HepG2 (cell line): ENCODE measurements around the gene HDLBP. TPM values are rescaled to one million over a fixed set of nuclear protein-coding genes. Genes with fewer than 3 reads are reported as not detected.

ENCODE experiments used
- ESRRA ChIP-seq: sonication (generic); formaldehyde crosslinking; IDR thresholded peaks from 2 replicates; pipeline ENCODE4 v1.5.1; 2020; ENCODE audit warnings: mild to moderate bottlenecking, low read depth, missing genetic modification reagents
- GATAD2A ChIP-seq: IDR thresholded peaks from 2 replicates; pipeline ENCODE4 v1.6.1; 2016
- HNF4G ChIP-seq, 2 experiments: sonication (generic) in 1 of 2; formaldehyde crosslinking in 1 of 2; IDR thresholded peaks; 2 replicates each; pipeline versions ENCODE4 v1.4.0 to v1.6.1; 2011 to 2020; ENCODE audit warnings: borderline replicate concordance in 2 of 2, low read depth in 2 of 2, mild to moderate bottlenecking in 2 of 2, low read length in 1 of 2, missing genetic modification reagents in 1 of 2, moderate library complexity in 1 of 2
- JUN ChIP-seq: sonication (generic); formaldehyde crosslinking; IDR thresholded peaks from 2 replicates; pipeline ENCODE4 v1.4.0; 2020; ENCODE audit warnings: mild to moderate bottlenecking, missing genetic modification reagents
- MYC ChIP-seq: sonication (generic); formaldehyde crosslinking; IDR thresholded peaks from 2 replicates; pipeline ENCODE4 v1.9.0; 2021; ENCODE audit warnings: missing genetic modification reagents, borderline replicate concordance
- NFATC3 ChIP-seq: sonication (generic); formaldehyde crosslinking; IDR thresholded peaks from 2 replicates; pipeline ENCODE4 v1.5.1; 2020; ENCODE audit warnings: mild to moderate bottlenecking, missing genetic modification reagents
- NFIB ChIP-seq: sonication (generic); formaldehyde crosslinking; IDR thresholded peaks from 2 replicates; pipeline ENCODE4 v1.9.0; 2021; ENCODE audit warnings: missing genetic modification reagents, mild to moderate bottlenecking, borderline replicate concordance
- SMC3 ChIP-seq: IDR thresholded peaks from 2 replicates; pipeline ENCODE4 v1.6.1; 2011; ENCODE audit warnings: low read length, improper control_type of control experiment
- YEATS2 ChIP-seq: sonication (generic); formaldehyde crosslinking; IDR thresholded peaks from 2 replicates; pipeline ENCODE4 v1.4.0; 2020; ENCODE audit warnings: missing genetic modification reagents, borderline replicate concordance
- ZBTB7B ChIP-seq: sonication (generic); formaldehyde crosslinking; IDR thresholded peaks from 2 replicates; pipeline ENCODE4 v1.4.0; 2020; ENCODE audit warnings: missing genetic modification reagents
- ZNF552 ChIP-seq: sonication (generic); formaldehyde crosslinking; IDR thresholded peaks from 2 replicates; pipeline ENCODE4 v1.9.0; 2022; ENCODE audit warnings: missing genetic modification reagents, mild to moderate bottlenecking, borderline replicate concordance
- ZNF558 ChIP-seq: sonication (generic); formaldehyde crosslinking; IDR thresholded peaks from 2 replicates; pipeline ENCODE4 v1.9.0; 2022; ENCODE audit warnings: mild to moderate bottlenecking, missing genetic modification reagents, borderline replicate concordance
- ZNF678 ChIP-seq: sonication (generic); formaldehyde crosslinking; IDR thresholded peaks from 2 replicates; pipeline ENCODE4 v1.4.0; 2020; ENCODE audit warnings: mild to moderate bottlenecking, missing genetic modification reagents
- ZNF788 ChIP-seq: sonication (generic); formaldehyde crosslinking; IDR thresholded peaks from 2 replicates; pipeline ENCODE4 v1.5.0; 2020; ENCODE audit warnings: mild to moderate bottlenecking, missing genetic modification reagents, borderline replicate concordance
- polyA plus RNA-seq, 8 experiments: library from polyadenylated mRNA; depleted of rRNA in 3 of 8; stranded (reverse) in 7 of 8; unstranded in 1 of 8; fragments of >200 nt; fragmentation: Illumina TruSeq in 4 of 8; extraction: Trizol in 4 of 8; gene quantifications; 2 replicates each; pipeline versions ENCODE4 v1.2.1 to v1.2.3, GENCODE V29; 2011 to 2016; ENCODE audit warnings: low read depth in 4 of 8, missing spikeins in 1 of 8, mixed read lengths in 1 of 8; ENCODE audit not compliant: insufficient read depth in 1 of 8
- total RNA-seq, 5 experiments: library from RNA; depleted of rRNA; stranded (reverse); fragments of >200 nt; fragmentation: Illumina TruSeq; extraction: Trizol; gene quantifications; 2 replicates each; pipeline ENCODE4 v1.2.3, GENCODE V29; 2016; ENCODE audit warnings: low read depth in 1 of 5
- TF ChIP-seq, protein P1 (sequence below): sonication (generic); formaldehyde crosslinking; IDR thresholded peaks from 2 replicates; pipeline ENCODE4 v1.4.0; 2020; ENCODE audit warnings: missing genetic modification reagents, low read depth, mild to moderate bottlenecking, borderline replicate concordance
- TF ChIP-seq, protein P2 (sequence below): IDR thresholded peaks from 2 replicates; pipeline ENCODE4 v1.4.0; 2020; ENCODE audit warnings: mild to moderate bottlenecking, missing genetic modification reagents
- TF ChIP-seq, protein P3 (sequence below): sonication (generic); formaldehyde crosslinking; conservative IDR thresholded peaks from 2 replicates; pipeline ENCODE4 v1.5.0; 2020; ENCODE audit warnings: missing genetic modification reagents
- TF ChIP-seq, protein P4 (sequence below): sonication (generic); formaldehyde crosslinking; IDR thresholded peaks from 2 replicates; pipeline ENCODE4 v1.4.0; 2020; ENCODE audit warnings: missing genetic modification reagents

The HDLBP gene
- total and polyA plus RNA-seq, 2 of the 13 experiments (the other 11 are each of a cell fraction or from before 2014, with no cell fraction given): 464 to 707 TPM

DNA sequence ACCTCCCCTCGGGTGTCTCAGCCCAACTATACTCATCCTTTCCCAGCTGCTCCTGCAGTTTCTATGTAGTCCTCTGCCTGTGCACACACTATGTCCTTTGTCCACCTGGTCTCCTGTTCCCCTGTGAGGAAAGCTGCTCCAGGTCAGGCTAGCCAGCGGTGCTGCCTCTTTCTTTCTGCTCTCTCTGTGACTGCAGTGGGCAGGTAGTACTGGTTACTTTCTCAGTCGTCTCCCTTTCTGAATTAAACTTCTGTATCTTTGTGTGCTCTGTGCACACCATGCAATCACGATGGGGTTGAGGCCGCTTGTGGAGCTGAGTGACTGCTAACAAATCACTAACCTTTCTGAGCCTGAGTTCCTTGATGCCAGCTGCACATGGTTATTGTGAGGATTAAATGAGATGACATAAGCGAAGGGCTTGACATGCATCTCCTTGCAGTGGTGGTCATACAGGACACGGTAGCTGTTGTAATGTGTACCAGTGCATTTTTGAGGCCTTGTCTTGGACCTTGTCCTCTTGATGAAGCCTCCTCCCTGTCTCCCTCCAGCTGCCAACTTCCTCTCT is 44.1 kb upstream of the HDLBP start (continued):
- TF ChIP-seq, protein P1, sequence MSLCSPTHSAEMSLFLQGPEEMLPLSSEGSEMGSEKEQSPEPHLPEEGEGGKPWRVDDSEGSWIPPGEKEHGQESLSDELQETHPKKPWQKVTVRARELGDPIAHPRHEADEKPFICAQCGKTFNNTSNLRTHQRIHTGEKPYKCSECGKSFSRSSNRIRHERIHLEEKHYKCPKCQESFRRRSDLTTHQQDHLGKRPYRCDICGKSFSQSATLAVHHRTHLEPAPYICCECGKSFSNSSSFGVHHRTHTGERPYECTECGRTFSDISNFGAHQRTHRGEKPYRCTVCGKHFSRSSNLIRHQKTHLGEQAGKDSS (CRISPR knock-in tag): peak; percentile 72; the same call in 1 of the 2 replicates
- TF ChIP-seq ZNF678 (CRISPR knock-in tag): 0 out of 2 replicates have a peak, but pooled peaks have one; percentile 66
- TF ChIP-seq, protein P2, sequence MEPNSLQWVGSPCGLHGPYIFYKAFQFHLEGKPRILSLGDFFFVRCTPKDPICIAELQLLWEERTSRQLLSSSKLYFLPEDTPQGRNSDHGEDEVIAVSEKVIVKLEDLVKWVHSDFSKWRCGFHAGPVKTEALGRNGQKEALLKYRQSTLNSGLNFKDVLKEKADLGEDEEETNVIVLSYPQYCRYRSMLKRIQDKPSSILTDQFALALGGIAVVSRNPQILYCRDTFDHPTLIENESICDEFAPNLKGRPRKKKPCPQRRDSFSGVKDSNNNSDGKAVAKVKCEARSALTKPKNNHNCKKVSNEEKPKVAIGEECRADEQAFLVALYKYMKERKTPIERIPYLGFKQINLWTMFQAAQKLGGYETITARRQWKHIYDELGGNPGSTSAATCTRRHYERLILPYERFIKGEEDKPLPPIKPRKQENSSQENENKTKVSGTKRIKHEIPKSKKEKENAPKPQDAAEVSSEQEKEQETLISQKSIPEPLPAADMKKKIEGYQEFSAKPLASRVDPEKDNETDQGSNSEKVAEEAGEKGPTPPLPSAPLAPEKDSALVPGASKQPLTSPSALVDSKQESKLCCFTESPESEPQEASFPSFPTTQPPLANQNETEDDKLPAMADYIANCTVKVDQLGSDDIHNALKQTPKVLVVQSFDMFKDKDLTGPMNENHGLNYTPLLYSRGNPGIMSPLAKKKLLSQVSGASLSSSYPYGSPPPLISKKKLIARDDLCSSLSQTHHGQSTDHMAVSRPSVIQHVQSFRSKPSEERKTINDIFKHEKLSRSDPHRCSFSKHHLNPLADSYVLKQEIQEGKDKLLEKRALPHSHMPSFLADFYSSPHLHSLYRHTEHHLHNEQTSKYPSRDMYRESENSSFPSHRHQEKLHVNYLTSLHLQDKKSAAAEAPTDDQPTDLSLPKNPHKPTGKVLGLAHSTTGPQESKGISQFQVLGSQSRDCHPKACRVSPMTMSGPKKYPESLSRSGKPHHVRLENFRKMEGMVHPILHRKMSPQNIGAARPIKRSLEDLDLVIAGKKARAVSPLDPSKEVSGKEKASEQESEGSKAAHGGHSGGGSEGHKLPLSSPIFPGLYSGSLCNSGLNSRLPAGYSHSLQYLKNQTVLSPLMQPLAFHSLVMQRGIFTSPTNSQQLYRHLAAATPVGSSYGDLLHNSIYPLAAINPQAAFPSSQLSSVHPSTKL (CRISPR knock-in tag): peak; percentile 66
- peak; percentile 66; the same call in 1 of the 2 replicates for TF ChIP-seq ZNF788
- peak; percentile 42 for TF ChIP-seq GATAD2A (CRISPR knock-in tag)
- no peak for TF ChIP-seq NFIB
- TF ChIP-seq SMC3: 0 out of 2 replicates have a peak, but pooled peaks have one; percentile 1
- peak; percentile 38; the same call in 1 of the 2 replicates for TF ChIP-seq HNF4G (IDR thresholded peaks at IDR 0.05; ENCODE audit: borderline replicate concordance, low read depth, low read length)
- peak; percentile 35; the same call in 1 of the 2 replicates for TF ChIP-seq HNF4G (CRISPR knock-in tag; IDR thresholded peaks at IDR 0.05; ENCODE audit: borderline replicate concordance, low read depth)
- TF ChIP-seq JUN (CRISPR knock-in tag): 0 out of 2 replicates have a peak, but pooled peaks have one; percentile 53
- no peak for TF ChIP-seq ZNF552 (CRISPR knock-in tag)
- peak; percentile 28; the same call in 1 of the 2 replicates for TF ChIP-seq YEATS2 (CRISPR knock-in tag)
- TF ChIP-seq, protein P3, sequence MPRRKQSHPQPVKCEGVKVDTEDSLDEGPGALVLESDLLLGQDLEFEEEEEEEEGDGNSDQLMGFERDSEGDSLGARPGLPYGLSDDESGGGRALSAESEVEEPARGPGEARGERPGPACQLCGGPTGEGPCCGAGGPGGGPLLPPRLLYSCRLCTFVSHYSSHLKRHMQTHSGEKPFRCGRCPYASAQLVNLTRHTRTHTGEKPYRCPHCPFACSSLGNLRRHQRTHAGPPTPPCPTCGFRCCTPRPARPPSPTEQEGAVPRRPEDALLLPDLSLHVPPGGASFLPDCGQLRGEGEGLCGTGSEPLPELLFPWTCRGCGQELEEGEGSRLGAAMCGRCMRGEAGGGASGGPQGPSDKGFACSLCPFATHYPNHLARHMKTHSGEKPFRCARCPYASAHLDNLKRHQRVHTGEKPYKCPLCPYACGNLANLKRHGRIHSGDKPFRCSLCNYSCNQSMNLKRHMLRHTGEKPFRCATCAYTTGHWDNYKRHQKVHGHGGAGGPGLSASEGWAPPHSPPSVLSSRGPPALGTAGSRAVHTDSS (CRISPR knock-in tag): no peak
- TF ChIP-seq MYC (CRISPR knock-in tag): no peak
- TF ChIP-seq ZBTB7B (CRISPR knock-in tag): 0 out of 2 replicates have a peak, but pooled peaks have one; percentile 40
- TF ChIP-seq, protein P4, sequence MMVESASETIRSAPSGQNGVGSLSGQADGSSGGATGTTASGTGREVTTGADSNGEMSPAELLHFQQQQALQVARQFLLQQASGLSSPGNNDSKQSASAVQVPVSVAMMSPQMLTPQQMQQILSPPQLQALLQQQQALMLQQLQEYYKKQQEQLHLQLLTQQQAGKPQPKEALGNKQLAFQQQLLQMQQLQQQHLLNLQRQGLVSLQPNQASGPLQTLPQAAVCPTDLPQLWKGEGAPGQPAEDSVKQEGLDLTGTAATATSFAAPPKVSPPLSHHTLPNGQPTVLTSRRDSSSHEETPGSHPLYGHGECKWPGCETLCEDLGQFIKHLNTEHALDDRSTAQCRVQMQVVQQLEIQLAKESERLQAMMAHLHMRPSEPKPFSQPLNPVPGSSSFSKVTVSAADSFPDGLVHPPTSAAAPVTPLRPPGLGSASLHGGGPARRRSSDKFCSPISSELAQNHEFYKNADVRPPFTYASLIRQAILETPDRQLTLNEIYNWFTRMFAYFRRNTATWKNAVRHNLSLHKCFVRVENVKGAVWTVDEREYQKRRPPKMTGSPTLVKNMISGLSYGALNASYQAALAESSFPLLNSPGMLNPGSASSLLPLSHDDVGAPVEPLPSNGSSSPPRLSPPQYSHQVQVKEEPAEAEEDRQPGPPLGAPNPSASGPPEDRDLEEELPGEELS (CRISPR knock-in tag): no peak
- TF ChIP-seq NFATC3 (CRISPR knock-in tag): 0 out of 2 replicates have a peak, but pooled peaks have one; percentile 33
- peak; percentile 19; the same call in 1 of the 2 replicates for TF ChIP-seq ESRRA (CRISPR knock-in tag)
- TF ChIP-seq ZNF558 (CRISPR knock-in tag): no peak
